GM19099 (cell line): ENCODE data around the gene XYLT2.

Experiments
- POLR2A ChIP-seq: IDR thresholded peaks from 3 replicates; pipeline ENCODE4 v1.6.1; 2011; ENCODE audit warnings: low read depth; ENCODE audit not compliant: insufficient read length; ENCODE audit errors: extremely low read depth

XYLT2 gene

GRCh38 chr17:50337956-50338355 is 8.0 kb upstream of the XYLT2 start:
- TF ChIP-seq POLR2A, result no peak

DNA sequence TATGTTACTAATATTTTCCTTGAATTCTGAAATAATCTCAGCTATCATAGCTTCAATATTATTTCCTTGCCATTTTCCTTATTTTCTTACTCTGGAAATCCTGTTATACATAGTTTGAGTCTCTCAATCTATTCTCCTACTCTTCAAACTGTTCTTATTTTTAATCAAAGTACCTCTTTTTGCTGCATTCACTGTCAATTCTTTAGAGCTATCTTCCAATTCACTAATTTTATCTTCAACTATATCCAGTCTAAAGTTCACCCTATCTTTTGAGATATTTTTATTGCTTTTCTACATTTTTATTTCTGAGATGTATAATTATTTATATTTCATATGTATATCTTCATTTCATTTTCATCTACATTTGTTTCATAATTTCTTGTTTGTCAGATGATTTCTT is 7.3 kb upstream of the XYLT2 start:
- no peak for TF ChIP-seq POLR2A

GRCh38 chr17:50339381-50339780 is 6.5 kb upstream of the XYLT2 start:
- TF ChIP-seq POLR2A, result no peak

DNA sequence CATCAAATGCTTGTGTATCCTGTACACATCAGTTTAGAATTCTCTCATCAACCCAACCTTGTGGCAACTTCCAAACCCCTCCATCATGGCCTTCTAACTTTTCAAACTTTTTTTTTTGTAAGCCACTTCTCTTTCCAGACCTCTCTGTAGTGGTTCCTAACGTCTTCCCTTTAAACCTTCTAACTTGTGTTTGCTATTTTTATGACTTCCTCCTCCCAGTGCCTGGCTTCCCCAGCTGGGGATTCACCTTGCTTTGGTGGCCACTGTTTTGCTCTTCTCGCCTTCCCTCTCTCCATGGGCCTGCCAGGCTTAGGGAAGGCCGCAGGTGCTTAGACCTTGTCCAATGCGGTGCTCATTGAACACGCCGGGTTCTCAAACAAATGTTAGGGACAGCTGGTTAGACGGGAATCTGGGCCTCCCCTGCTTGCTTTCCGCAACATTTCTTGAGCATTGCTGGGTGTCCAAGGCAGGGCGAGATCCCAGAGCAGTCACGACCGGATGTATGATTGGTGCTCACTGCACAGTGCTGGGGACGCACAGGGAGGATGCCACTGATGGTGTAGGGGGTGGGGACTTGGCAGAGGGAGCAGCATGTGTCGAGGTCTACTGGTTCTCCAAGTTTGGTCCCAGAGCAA is 1.1 kb upstream of the XYLT2 start:
- TF ChIP-seq POLR2A, result no peak

DNA sequence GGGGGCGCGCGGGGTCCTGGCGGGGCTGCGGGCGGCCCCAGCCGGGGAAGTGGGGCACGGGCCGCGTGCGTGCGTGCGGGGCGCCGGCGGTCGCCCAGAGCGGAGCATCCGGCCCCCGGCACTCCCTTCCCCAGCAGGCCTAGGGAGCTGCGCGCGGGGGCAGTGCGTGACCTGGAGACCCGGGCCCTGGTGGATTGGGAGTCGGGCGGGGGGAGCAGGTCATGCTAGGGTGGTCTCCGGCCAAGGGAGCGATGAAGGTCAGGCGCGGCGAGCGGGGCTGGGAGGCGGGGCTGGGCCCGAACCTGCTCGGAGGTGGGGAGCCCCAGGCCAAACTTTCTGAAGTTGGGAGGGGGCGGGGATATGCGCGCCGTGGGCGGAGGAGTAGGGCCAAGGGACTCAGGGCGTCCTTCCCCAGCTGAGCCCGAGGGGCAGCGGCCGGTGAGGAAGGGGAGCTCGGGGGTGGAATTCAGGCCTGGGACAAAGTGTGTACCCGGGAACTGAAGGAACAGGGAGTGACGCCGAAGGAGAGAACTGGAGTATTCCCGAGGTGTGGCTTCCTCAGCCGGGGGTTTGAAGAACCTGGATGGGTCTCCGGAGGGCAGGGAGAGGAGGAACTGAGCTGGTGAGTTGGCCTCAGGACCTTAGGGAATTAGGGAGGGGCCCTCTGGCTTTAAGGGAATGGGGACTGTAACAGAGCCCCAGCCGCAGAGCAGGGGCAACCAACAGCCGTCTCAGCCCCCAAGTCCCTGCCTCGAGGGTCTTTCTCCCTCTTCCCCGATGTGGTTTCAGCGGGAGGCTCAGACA is 589 bp downstream of the XYLT2 start:
- no peak for TF ChIP-seq POLR2A

DNA sequence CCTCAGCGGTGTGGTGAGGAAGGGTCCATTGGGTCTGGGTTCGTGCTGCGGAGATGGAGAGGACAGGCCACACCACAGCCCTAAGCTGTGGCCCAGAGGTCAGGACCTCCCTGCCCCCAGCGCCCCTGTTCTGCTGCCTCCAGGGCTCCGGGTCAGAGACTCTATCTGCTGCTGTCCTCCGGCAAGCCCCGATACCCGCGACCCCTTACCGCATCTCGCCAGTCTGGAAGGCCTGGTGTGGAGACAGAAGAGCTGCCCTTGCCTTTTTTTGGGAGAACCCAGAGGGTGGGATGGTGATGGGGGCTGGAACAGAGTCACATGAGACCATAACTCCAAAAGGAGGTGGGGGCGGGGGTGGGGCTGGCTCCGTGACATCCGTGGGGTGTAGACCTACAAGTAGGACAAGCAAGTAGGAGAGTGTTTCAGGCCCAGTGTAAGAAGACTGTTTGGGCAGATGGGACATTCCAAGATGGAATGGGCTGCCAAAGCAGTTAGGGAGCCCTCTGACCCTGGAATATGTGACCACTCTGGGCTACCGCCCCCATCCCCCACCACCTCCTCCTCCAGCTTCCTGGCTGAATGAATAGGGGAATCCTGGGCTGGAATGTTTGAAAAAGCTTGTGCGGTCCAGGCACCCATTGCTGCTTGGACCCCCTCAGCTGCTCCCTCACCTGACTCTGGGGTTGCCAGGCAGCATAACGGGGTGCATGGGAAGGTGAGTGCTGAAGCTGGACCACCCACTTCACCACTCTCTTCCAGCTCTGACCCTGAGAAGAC is 1.4 kb downstream of the XYLT2 start:
- no peak for TF ChIP-seq POLR2A

DNA sequence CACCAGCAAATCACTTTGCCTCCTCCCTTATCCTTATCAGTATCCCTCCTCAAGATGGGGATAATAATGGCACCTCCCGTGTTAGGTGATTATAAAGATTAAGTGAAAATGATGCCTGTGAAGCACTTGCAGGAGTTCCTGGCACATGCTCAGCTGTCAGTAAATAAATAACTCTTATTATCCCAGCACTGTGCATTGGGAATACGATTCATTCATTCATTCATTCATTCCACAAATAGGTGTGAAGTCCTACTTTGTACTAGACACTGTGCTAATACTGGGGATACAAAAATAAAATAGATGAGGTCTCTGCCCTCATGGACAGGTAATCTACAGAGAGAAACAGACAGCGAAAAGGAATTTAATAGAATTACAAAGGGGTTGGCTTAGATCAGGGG is 2.0 kb downstream of the XYLT2 start:
- TF ChIP-seq POLR2A, result no peak

DNA sequence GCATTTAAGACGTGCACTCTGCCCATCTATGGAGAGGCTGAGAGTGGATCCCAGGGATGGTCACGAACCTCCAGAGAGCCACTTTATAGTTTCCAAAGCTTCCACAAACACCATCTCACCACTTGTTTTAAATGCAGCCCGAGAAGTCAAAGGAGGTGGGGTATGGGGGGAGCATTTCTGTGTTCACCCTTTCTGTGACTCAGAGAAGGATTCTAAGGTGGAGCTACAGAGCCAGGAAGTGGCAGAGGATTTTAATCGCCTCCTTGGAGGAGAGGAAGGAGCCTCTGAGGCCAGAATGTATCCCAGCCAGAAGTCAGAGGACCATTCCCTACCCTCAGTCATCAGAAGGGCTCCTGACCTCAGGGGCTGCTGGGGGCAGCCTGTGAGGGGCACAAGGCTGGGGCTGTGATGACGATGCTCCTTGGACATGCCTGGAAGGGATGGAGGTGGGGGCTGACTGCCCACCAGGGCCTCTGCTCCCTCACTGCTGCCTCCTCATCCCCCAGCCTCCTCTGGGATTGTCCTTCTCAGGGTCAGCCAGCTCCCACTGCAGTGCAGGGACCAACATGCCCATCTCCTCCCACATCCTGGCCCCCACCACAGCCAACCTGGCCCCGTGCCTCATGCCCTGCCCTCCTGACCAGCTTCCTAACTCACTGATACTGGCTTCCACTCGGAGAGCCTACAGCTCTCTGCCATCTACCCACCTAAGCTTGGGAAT is 2.8 kb downstream of the XYLT2 start:
- no peak for TF ChIP-seq POLR2A

DNA sequence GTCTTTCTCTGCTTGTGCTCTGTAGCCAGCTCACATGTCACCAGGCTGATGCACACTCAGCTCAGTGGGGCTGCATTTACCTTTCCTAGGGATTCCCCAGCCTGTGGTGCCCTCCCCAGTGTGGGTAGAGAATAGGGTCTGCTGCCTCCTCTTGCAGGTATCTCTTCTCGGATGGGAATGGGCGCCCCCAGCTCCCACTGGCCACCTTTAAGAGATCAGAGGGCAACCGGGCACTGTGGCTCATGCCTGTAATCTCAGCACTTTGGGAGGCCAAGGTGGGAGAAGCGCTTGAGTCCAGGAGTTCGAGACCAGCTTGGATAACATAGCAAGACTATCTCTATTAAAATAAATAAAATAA is 3.3 kb downstream of the XYLT2 start:
- TF ChIP-seq POLR2A, result no peak

- TF ChIP-seq POLR2A, result no peak
These were observed 4.8 kb downstream of the XYLT2 start for GRCh38 chr17:50350733-50351132.

DNA sequence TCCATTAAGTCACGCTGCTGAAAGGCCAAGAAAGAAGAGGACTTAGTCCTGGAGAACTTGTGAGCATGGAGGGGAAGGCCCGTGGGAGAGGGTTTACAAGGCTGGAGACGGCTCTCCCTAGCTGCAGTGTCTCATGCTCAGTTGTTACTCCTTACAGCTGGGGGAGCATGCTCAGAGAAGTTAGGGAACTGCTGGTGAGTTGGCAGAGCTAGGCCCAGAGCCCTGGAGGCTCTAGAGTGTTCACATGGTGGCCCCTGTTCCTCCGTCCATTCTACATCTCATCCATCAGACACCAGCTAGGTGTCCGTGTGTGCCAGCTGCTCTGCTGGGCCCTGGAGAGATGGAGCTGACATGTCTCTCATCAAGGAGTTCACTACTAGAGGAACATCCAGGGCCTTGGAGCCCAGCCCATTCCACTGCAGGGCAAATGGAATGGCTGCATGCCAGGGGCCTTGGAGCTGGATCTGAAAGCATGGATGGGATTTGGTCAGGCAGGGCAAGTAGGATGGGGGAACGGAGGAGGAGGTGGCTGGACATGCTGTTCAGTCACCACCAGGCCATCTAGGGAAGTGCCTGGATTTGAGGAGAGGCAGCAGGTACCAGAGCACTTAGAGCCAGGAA is 6.3 kb downstream of the XYLT2 start:
- no peak for TF ChIP-seq POLR2A

DNA sequence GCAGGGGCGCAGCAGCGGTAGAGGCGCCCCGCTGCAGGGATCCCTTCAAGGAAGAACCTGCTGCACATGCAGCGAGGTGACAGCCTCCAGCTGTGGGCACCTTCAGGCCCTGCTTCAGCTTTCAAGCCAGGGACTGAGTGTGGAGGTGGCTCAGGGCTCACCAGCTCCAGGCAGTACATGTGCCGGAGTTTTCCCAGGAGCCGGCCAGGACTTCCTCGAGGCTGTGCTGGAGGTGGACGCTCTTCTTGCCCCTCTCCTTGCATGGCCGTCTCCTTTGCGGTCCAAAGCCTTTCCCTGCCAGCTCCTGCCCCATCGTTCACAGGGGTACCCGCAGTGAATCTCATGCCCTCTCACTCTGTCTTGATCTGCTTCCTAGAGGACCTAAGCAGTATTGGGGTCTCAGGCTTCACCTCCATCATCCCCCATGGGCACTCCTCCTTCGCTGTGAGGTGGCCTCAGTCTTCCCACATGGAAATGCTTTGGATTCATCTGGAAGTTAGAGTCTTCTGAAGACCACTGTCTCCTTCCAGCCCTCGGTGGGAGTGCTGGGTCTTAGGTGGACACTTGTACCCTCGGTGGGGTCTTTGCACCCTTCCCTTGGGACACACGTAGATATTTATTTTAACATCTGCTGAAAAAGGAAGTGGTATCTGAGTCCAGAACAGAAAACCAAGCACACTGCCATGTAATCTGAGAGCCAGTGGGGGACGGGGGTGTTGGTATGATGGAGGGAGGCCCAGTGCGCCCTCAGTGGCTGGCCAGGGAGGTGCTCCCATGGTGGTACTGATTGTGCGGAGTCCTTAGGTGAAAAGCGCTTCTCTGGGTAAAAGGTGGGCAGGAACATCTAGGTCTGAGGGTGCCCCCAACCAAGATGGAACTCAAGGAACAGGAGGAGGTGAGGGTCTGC is 7.0 kb downstream of the XYLT2 start:
- no peak for TF ChIP-seq POLR2A

DNA sequence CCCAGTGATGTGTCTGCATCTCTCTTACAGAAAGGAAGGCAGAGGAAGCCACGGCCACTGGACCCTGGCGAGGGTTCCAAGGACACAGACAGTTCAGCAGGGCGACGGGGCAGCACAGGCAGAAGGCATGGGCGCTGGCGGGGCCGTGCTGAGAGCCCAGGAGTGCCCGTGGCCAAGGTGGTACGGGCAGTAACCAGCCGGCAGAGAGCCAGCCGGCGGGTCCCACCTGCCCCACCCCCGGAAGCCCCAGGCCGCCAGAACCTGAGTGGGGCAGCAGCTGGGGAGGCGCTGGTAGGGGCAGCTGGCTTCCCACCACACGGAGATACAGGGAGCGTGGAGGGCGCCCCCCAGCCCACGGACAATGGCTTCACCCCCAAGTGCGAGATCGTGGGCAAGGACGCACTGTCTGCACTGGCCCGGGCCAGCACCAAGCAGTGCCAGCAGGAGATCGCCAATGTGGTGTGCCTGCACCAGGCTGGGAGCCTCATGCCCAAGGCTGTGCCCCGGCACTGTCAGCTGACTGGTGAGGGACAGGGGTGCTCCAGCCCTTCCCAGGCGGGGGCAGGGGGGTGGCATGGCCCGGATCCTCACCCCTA is 7.8 kb downstream of the XYLT2 start:
- no peak for TF ChIP-seq POLR2A
